Activated T-helper 1 cell treated with anti-CD3 and anti-CD28 coated beads, Interleukin-12 subunit alpha, Interleukin-12 subunit beta, Interleukin-2, Interleukin-4 antibody, amounts not matched to agents 30 ng/mL and 10 ng/mL and 1 ng/mL, durations not matched to agents 14 hours and 24 hours and 36 hours (primary cell): ENCODE measurements around the gene SLX4. TPM values are rescaled to one million over a fixed set of nuclear protein-coding genes. Genes with fewer than 3 reads are reported as not detected.

ENCODE experiments used
- DNase-seq: peaks from one replicate; pipeline ENCODE4 v3.0.0; 2021; ENCODE audit warnings: low spot score
- H3K27ac Mint-ChIP-seq: one replicate; pipeline ENCODE4 v1.8.0; 2021; ENCODE audit warnings: mild to moderate bottlenecking, mixed read lengths
- H3K27me3 Mint-ChIP-seq: one replicate; pipeline ENCODE4 v1.8.0; 2022; ENCODE audit warnings: mild to moderate bottlenecking, moderate library complexity, mixed read lengths; ENCODE audit not compliant: insufficient read depth
- H3K36me3 Mint-ChIP-seq: one replicate; pipeline ENCODE4 v1.8.0; 2021; ENCODE audit warnings: low read depth, mixed read lengths
- H3K4me1 Mint-ChIP-seq: one replicate; pipeline ENCODE4 v1.8.0; 2021; ENCODE audit warnings: low read depth, mixed read lengths
- H3K4me3 Mint-ChIP-seq: one replicate; pipeline ENCODE4 v1.8.0; 2021; ENCODE audit warnings: mild to moderate bottlenecking, moderate library complexity, mixed read lengths
- H3K9me3 Mint-ChIP-seq: one replicate; pipeline ENCODE4 v1.8.0; 2021; ENCODE audit warnings: mixed read lengths
- intact Hi-C: fragments of 100-400 bp; cut with micrococcal nuclease; formaldehyde crosslinking; loops from one replicate; pipeline ENCODE4 v1.15.1; 2024
- total RNA-seq: library from RNA; stranded (reverse); gene quantifications from 2 replicates; pipeline ENCODE4 v1.2.3, GENCODE V29; 2022

SLX4 gene
- total RNA-seq, 1 donor from 2014 or later = 10.3 TPM

GRCh38 chr16:3601614-3602319 lies 9.6 kb downstream of the SLX4 start:
- Mint-ChIP-seq H3K36me3 (peaks cover 20% of the 10 kb centered on the region), H3K4me1 (no peaks in the 10 kb centered on the region), H3K4me3 (no peak overlapping the region), H3K9me3 (no peaks in the 10 kb centered on the region), H3K27ac (no peak overlapping the region), H3K27me3 (no peaks in the 10 kb centered on the region)
- intact Hi-C loops = no loop called here
- no peak for DNase-seq

GRCh38 chr16:3599922-3600321 lies 11.5 kb downstream of the SLX4 start:
- Mint-ChIP-seq H3K4me1 (no peaks in the 10 kb centered on the region), H3K36me3 (peaks cover 24% of the 10 kb centered on the region)

GRCh38 chr16:3599121-3599520 lies 12.3 kb downstream of the SLX4 start:
- Mint-ChIP-seq H3K27me3 (no peaks in the 10 kb centered on the region), H3K4me3 (no peak overlapping the region), H3K27ac (no peak overlapping the region), H3K9me3 (no peaks in the 10 kb centered on the region), H3K4me1 (no peaks in the 10 kb centered on the region), H3K36me3 (peaks cover 24% of the 10 kb centered on the region)
- DNase-seq = no peak
- intact Hi-C loops = no loop called here

More at GRCh38 chr16:3599922-3600321, 11.5 kb downstream of the SLX4 start:
- no peak overlapping the region for H3K27ac Mint-ChIP-seq
- no peak for DNase-seq
- intact Hi-C loops = no loop called here
- no peaks in the 10 kb centered on the region for H3K9me3 Mint-ChIP-seq
- H3K27me3 Mint-ChIP-seq = no peaks in the 10 kb centered on the region
- H3K4me3 Mint-ChIP-seq = no peak overlapping the region

GRCh38 chr16:3598236-3598635 lies 13.2 kb downstream of the SLX4 start:
- DNase-seq = no peak
- peaks cover 19% of the 10 kb centered on the region for H3K36me3 Mint-ChIP-seq
- H3K9me3 Mint-ChIP-seq = no peaks in the 10 kb centered on the region
- no peaks in the 10 kb centered on the region for H3K4me1 Mint-ChIP-seq
- H3K27me3 Mint-ChIP-seq = no peaks in the 10 kb centered on the region
- intact Hi-C loops = no loop called here
- no peak overlapping the region for H3K27ac Mint-ChIP-seq
- no peak overlapping the region for H3K4me3 Mint-ChIP-seq

GRCh38 chr16:3597676-3598075 lies 13.7 kb downstream of the SLX4 start:
- H3K27me3 Mint-ChIP-seq = no peaks in the 10 kb centered on the region
- H3K4me1 Mint-ChIP-seq = no peaks in the 10 kb centered on the region
- intact Hi-C loops = no loop called here
- H3K9me3 Mint-ChIP-seq = no peaks in the 10 kb centered on the region
- H3K4me3 Mint-ChIP-seq = no peak overlapping the region
- no peak for DNase-seq
- H3K36me3 Mint-ChIP-seq = peaks cover 19% of the 10 kb centered on the region
- H3K27ac Mint-ChIP-seq = peak overlapping the region; percentile 1

GRCh38 chr16:3597226-3597625 lies 14.2 kb downstream of the SLX4 start:
- Mint-ChIP-seq H3K27me3 (no peaks in the 10 kb centered on the region), H3K9me3 (no peaks in the 10 kb centered on the region), H3K4me1 (no peaks in the 10 kb centered on the region), H3K4me3 (no peak overlapping the region), H3K36me3 (peaks cover 22% of the 10 kb centered on the region), H3K27ac (no peak overlapping the region)
- intact Hi-C loops = no loop called here
- no peak for DNase-seq

GRCh38 chr16:3596101-3596861 lies 15.1 kb downstream of the SLX4 start:
- DNase-seq = no peak
- no peak overlapping the region for H3K27ac Mint-ChIP-seq
- H3K36me3 Mint-ChIP-seq = peaks cover 17% of the 10 kb centered on the region
- H3K4me1 Mint-ChIP-seq = no peaks in the 10 kb centered on the region
- intact Hi-C loops = no loop called here
- no peaks in the 10 kb centered on the region for H3K27me3 Mint-ChIP-seq
- no peaks in the 10 kb centered on the region for H3K9me3 Mint-ChIP-seq
- no peak overlapping the region for H3K4me3 Mint-ChIP-seq

- Mint-ChIP-seq H3K27me3 (no peaks in the 10 kb centered on the region), H3K36me3 (peaks cover 18% of the 10 kb centered on the region), H3K4me1 (no peaks in the 10 kb centered on the region), H3K9me3 (no peaks in the 10 kb centered on the region), H3K27ac (no peak overlapping the region), H3K4me3 (no peak overlapping the region)
- DNase-seq = no peak
- intact Hi-C loops = no loop called here
Measured at GRCh38 chr16:3595521-3596021, 15.8 kb downstream of the SLX4 start.

- Mint-ChIP-seq H3K36me3 (peaks cover 20% of the 10 kb centered on the region), H3K27ac (no peak overlapping the region), H3K4me1 (no peaks in the 10 kb centered on the region), H3K9me3 (no peaks in the 10 kb centered on the region), H3K4me3 (no peak overlapping the region), H3K27me3 (no peaks in the 10 kb centered on the region)
- intact Hi-C loops = no loop called here
- no peak for DNase-seq
Measured at GRCh38 chr16:3595110-3595486, 16.3 kb downstream of the SLX4 start.

- intact Hi-C loops = no loop called here
- H3K4me1 Mint-ChIP-seq = no peaks in the 10 kb centered on the region
- H3K27me3 Mint-ChIP-seq = no peaks in the 10 kb centered on the region
- DNase-seq = no peak
- peak overlapping the region; percentile 40 for H3K27ac Mint-ChIP-seq
- H3K4me3 Mint-ChIP-seq = no peak overlapping the region
- no peaks in the 10 kb centered on the region for H3K9me3 Mint-ChIP-seq
- H3K36me3 Mint-ChIP-seq = peaks cover 20% of the 10 kb centered on the region
Measured at GRCh38 chr16:3594316-3595109, 16.9 kb downstream of the SLX4 start.

GRCh38 chr16:3592559-3592958 lies 18.8 kb downstream of the SLX4 start:
- H3K4me3 Mint-ChIP-seq = no peak overlapping the region
- peaks cover 24% of the 10 kb centered on the region for H3K36me3 Mint-ChIP-seq
- DNase-seq = no peak
- no peaks in the 10 kb centered on the region for H3K4me1 Mint-ChIP-seq
- intact Hi-C loops = no loop called here
- no peak overlapping the region for H3K27ac Mint-ChIP-seq
- no peaks in the 10 kb centered on the region for H3K27me3 Mint-ChIP-seq
- no peaks in the 10 kb centered on the region for H3K9me3 Mint-ChIP-seq

GRCh38 chr16:3591991-3592390 lies 19.4 kb downstream of the SLX4 start:
- H3K4me1 Mint-ChIP-seq = no peaks in the 10 kb centered on the region
- H3K27me3 Mint-ChIP-seq = no peaks in the 10 kb centered on the region
- H3K4me3 Mint-ChIP-seq = no peak overlapping the region
- DNase-seq = no peak
- H3K9me3 Mint-ChIP-seq = no peaks in the 10 kb centered on the region
- peaks cover 21% of the 10 kb centered on the region for H3K36me3 Mint-ChIP-seq
- no peak overlapping the region for H3K27ac Mint-ChIP-seq
- intact Hi-C loops = no loop called here

- Mint-ChIP-seq H3K27ac (no peak overlapping the region), H3K9me3 (no peaks in the 10 kb centered on the region), H3K4me3 (no peak overlapping the region), H3K36me3 (peaks cover 23% of the 10 kb centered on the region), H3K4me1 (no peaks in the 10 kb centered on the region), H3K27me3 (no peaks in the 10 kb centered on the region)
- no peak for DNase-seq
- intact Hi-C loops = no loop called here
Measured at GRCh38 chr16:3591436-3591803, 20.0 kb downstream of the SLX4 start.
